Right lobe of liver (tissue), 6 donors: Measurements from ENCODE around the gene DPY19L1. TPM values are rescaled to one million over a fixed set of nuclear protein-coding genes. Genes with fewer than 3 reads are reported as not detected.
"Not testable (repeated sequence)": the region's sequence is repeated elsewhere in the genome, so short reads cannot be mapped to it uniquely, and the experiment has no call there.

Experiments
- ATAC-seq, 4 donors: fragments of 200-7000 bp; cut with Tn5 transposase; one replicate each; pipeline ENCODE4 v1.9.1; 2020; ENCODE audit warnings: mild to moderate bottlenecking in 4 of 4, moderate library complexity in 4 of 4
- DNase-seq, 3 donors: peaks; one replicate each; pipeline ENCODE4 v3.0.0-alpha.2; 2020
- H3K27ac ChIP-seq, 3 donors: fragments of 200-600 bp; one replicate each; pipeline ENCODE4 v1.8.0; 2022
- H3K27me3 ChIP-seq, 2 donors: fragments of 200-600 bp; one replicate each; pipeline ENCODE4 v1.8.0; 2022
- H3K36me3 ChIP-seq, 4 donors: fragments of 200-600 bp; sonication (generic) in 1 of 4; one replicate each; pipeline versions ENCODE4 v1.5.1 to v1.8.0; 2017 to 2022; ENCODE audit warnings: control low read depth in 1 of 4
- H3K4me1 ChIP-seq, 4 donors: fragments of 200-600 bp; sonication (generic) in 1 of 4; one replicate each; pipeline versions ENCODE4 v1.5.1 to v1.8.0; 2017 to 2022; ENCODE audit warnings: control low read depth in 1 of 4
- H3K4me3 ChIP-seq, 3 donors: fragments of 200-600 bp; one replicate each; pipeline ENCODE4 v1.8.0; 2022
- H3K9me3 ChIP-seq, 4 donors: fragments of 200-600 bp; sonication (generic) in 1 of 4; one replicate each; pipeline versions ENCODE4 v1.5.1 to v1.8.0; 2017 to 2022; ENCODE audit warnings: control low read depth in 1 of 4
- POLR2A ChIP-seq: fragments of 450-650 bp; IDR thresholded peaks from one replicate; pipeline ENCODE4 v1.6.1; 2017; ENCODE audit warnings: antibody characterized with exemption, mild to moderate bottlenecking
- WGBS: methylation state at CpG from one replicate; pipeline ENCODE4 v1.1.6; 2018; ENCODE audit warnings: low coverage, low lambda C conversion rate; ENCODE audit not compliant: insufficient coverage; ENCODE audit errors: missing lambda C conversion rate; 5-methylcytosine and 5-hydroxymethylcytosine counted together
- intact Hi-C, 2 donors: fragments of 100-400 bp; cut with DNase I; formaldehyde crosslinking; loops; one replicate each; pipeline versions ENCODE4 v1.11.2 to v1.14.1; 2022
- total RNA-seq, 6 experiments: library from RNA; depleted of rRNA in 2 of 6; stranded (reverse); fragments of >200 nt in 2 of 6; fragmentation: NEBNext Ultra II Directional in 3 of 6; extraction: Animal tissue kit (Norgen Biotek cat#: 25700) in 3 of 6; gene quantifications; one replicate each; pipeline versions ENCODE4 v1.1.0 to v1.2.4, GENCODE V29; 2016 to 2023
- TF ChIP-seq, protein P1 (sequence below), 4 donors: fragments of 200-600 bp in 3 of 4; fragments of 450-650 bp in 1 of 4; IDR thresholded peaks; one replicate each; pipeline versions ENCODE4 v1.5.1 to v1.8.0; 2016 to 2022; ENCODE audit warnings: antibody characterized with exemption in 4 of 4, mild to moderate bottlenecking in 2 of 4
- donor health status: DM: no; HTN: yes; CAD: no.
- donor health status: DM: no; HTN: no; CAD: no.
- donor health status: DM: no; HTN: no; CAD: no.
- donor health status: DM: no; HTN: yes; CAD: no.
- donor health status: DM: no; HTN: yes; CAD: no.

DPY19L1 gene
- total RNA-seq, 6 experiments from 2014 or later: 14.2 to 23.4 (median 17.3) TPM

GRCh38 chr7:34939175-34939574 is 98.1 kb downstream of the DPY19L1 start:
- ATAC-seq (peak; percentile 88 to 99 (median 94)), DNase-seq (peak in 2 of 3 donors; percentile 24 to 46)
- WGBS: 65% methylated on average over 6 of the region's 6 CpGs
- H3K4me1 ChIP-seq: no peaks in the 10 kb centered on the region
- TF ChIP-seq, protein P1, sequence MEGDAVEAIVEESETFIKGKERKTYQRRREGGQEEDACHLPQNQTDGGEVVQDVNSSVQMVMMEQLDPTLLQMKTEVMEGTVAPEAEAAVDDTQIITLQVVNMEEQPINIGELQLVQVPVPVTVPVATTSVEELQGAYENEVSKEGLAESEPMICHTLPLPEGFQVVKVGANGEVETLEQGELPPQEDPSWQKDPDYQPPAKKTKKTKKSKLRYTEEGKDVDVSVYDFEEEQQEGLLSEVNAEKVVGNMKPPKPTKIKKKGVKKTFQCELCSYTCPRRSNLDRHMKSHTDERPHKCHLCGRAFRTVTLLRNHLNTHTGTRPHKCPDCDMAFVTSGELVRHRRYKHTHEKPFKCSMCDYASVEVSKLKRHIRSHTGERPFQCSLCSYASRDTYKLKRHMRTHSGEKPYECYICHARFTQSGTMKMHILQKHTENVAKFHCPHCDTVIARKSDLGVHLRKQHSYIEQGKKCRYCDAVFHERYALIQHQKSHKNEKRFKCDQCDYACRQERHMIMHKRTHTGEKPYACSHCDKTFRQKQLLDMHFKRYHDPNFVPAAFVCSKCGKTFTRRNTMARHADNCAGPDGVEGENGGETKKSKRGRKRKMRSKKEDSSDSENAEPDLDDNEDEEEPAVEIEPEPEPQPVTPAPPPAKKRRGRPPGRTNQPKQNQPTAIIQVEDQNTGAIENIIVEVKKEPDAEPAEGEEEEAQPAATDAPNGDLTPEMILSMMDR (IDR thresholded peaks at IDR 0.05): no peak
- no peak for TF ChIP-seq POLR2A
- H3K36me3 ChIP-seq: no peaks in the 10 kb centered on the region
- intact Hi-C loops: no loop called here
- no peaks in the 10 kb centered on the region for H3K9me3 ChIP-seq
- no peaks in the 10 kb centered on the region for H3K27me3 ChIP-seq
- H3K4me3 ChIP-seq: no peak overlapping the region
- no peak overlapping the region for H3K27ac ChIP-seq

- intact Hi-C loops, H3K27me3 ChIP-seq, H3K4me3 ChIP-seq, DNase-seq, H3K9me3 ChIP-seq, H3K4me1 ChIP-seq, H3K36me3 ChIP-seq, H3K27ac ChIP-seq: not testable (repeated sequence)
- ATAC-seq: peak in 1 of 4 donors; percentile 44
- 82% methylated on average over 1 of the region's 2 CpGs for WGBS
Observed at GRCh38 chr7:34935735-34936165, 101.5 kb downstream of the DPY19L1 start.

DNA sequence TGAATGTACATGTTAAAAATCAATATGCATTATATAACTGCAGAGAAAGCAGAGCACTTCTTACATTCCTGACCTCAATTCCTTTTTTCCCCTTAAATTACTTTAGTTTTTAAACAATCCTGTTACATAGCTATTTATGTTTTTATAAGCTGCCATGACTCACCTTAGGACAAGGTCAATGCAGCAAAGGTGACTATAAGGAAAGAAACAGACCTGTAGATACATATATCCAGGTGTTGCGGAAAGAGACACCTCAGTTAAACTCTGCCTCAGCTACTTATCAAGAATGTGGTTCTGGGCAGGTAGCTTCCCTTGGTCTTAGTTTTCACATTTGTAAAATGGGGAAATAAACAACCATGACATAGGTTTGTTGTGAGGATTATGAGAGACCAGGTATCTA is 105.5 kb downstream of the DPY19L1 start:
- Histone ChIP-seq H3K27ac (no peak overlapping the region), H3K36me3 (no peaks in the 10 kb centered on the region), H3K9me3 (no peaks in the 10 kb centered on the region), H3K27me3 (no peaks in the 10 kb centered on the region), H3K4me3 (no peak overlapping the region), H3K4me1 (no peaks in the 10 kb centered on the region)
- ATAC-seq (no peak), DNase-seq (no peak)
- intact Hi-C loops: no loop called here
- 100% methylated on average over 1 of the region's 1 CpG for WGBS
- TF ChIP-seq, protein P1 (IDR thresholded peaks at IDR 0.05): no peak

DNA sequence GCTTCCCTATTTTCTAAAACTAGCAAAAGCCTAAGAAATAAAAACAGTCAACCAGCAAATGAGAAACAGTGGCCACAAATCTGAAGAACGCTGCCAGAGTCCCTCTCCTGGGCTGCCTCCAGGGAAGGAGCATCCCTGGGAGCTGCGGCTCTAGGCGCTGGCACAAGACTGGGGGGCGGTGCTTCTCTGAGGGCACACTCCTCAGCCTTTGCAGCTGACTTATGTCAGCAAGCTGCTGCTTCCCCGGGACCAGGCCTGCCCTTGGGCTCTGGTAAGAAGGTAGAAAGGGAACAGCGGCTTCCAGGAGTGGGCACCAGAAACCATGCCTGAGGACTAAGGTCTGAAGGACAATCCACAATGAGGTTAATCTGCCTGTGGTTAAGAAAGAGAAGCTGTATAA is 107.5 kb downstream of the DPY19L1 start:
- intact Hi-C loops, DNase-seq, ATAC-seq, H3K9me3 ChIP-seq, H3K4me1 ChIP-seq, H3K4me3 ChIP-seq, H3K36me3 ChIP-seq, H3K27me3 ChIP-seq, H3K27ac ChIP-seq: not testable (repeated sequence)
- WGBS: no CpG with 5 or more reads among the region's 6 CpGs

DNA sequence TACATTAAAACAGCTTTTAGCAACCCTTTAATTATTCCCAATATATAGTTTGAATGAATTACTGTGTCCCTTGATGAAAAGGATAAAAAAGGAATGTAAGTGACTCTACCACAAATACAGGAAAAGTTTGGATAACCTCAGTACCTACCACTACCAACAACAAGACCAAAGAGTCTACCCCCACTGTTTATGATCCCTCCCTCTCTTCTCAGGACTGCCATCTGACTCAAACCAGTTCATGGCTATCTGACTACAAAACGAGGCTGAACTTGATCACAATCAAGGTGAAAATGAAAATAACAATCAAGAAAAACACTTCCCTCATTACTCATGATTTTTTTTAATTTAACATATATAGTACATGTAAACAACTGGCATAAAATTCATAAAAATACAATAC is 108.7 kb downstream of the DPY19L1 start:
- H3K4me1 ChIP-seq: no peaks in the 10 kb centered on the region
- no peak overlapping the region for H3K27ac ChIP-seq
- no peaks in the 10 kb centered on the region for H3K36me3 ChIP-seq
- TF ChIP-seq, protein P1 (IDR thresholded peaks at IDR 0.05): no peak
- TF ChIP-seq POLR2A: no peak
- 71% methylated on average over 1 of the region's 1 CpG for WGBS
- intact Hi-C loops: no loop called here
- H3K4me3 ChIP-seq: no peak overlapping the region
- no peak for ATAC-seq
- H3K9me3 ChIP-seq: no peaks in the 10 kb centered on the region
- H3K27me3 ChIP-seq: no peaks in the 10 kb centered on the region
- DNase-seq: no peak

GRCh38 chr7:34928052-34928451 is 109.2 kb downstream of the DPY19L1 start:
- Histone ChIP-seq H3K36me3 (no peaks in the 10 kb centered on the region), H3K4me1 (no peaks in the 10 kb centered on the region), H3K27ac (no peak overlapping the region), H3K4me3 (no peak overlapping the region), H3K9me3 (no peaks in the 10 kb centered on the region), H3K27me3 (no peaks in the 10 kb centered on the region)
- 68% methylated on average over 5 of the region's 5 CpGs for WGBS
- TF ChIP-seq POLR2A: no peak
- TF ChIP-seq, protein P1 (IDR thresholded peaks at IDR 0.05): peak in 2 of 4 donors; percentile 26 to 35
- DNase-seq (peak in 1 of 3 donors; percentile 22), ATAC-seq (peak in 2 of 4 donors; percentile 40 to 55)
- intact Hi-C loops: no loop called here

DNA sequence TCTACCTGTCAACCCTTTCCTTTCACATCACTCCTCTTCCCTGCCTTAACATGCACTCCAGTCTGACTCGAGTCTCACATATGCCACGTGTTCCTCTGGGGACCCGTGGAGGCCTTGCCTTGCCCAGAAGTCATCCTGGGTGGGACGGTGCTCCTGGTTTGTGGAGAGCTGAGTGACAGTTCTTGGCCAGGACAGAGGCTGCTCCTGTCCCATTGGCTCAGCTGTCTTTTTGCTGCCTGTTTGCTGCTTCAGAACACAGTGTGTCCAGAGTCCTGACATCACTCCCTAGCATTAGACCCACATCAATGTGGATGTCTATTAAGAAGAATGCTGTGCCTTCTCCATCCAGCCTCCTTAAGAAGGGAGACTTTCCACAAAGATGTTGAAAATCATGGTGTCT is 116.8 kb downstream of the DPY19L1 start:
- H3K36me3 ChIP-seq, H3K9me3 ChIP-seq, H3K27ac ChIP-seq, H3K4me1 ChIP-seq, ATAC-seq, intact Hi-C loops, H3K27me3 ChIP-seq, H3K4me3 ChIP-seq, DNase-seq: not testable (repeated sequence)
- no CpG with 5 or more reads among the region's 4 CpGs for WGBS

- H3K27ac ChIP-seq, intact Hi-C loops, ATAC-seq, H3K4me3 ChIP-seq, H3K9me3 ChIP-seq, DNase-seq, H3K36me3 ChIP-seq, H3K27me3 ChIP-seq, H3K4me1 ChIP-seq: not testable (repeated sequence)
- 65% methylated on average over 2 of the region's 2 CpGs for WGBS
Observed at GRCh38 chr7:34919038-34919437, 118.2 kb downstream of the DPY19L1 start.
